Measurements from ENCODE around the gene ZRANB1. TPM values are rescaled to one million over a fixed set of nuclear protein-coding genes. Genes with fewer than 3 reads are reported as not detected.

The ZRANB1 gene
- total and polyA plus RNA-seq, 10 of the 15 experiments (the other 5 are each of a cell fraction or from before 2014, with no cell fraction given): 1.7 to 11.8 (median 6.2) TPM

GRCh38 chr10:125020871-125021270 lies 78.9 kb downstream of the ZRANB1 start:
- RAD21 ChIA-PET (ENCODE audit: unreplicated experiment): no interaction called here
- Histone ChIP-seq H3K27ac (ENCODE audit: control insufficient read depth, insufficient read depth) (no peak overlapping the region), H3K4me2 (ENCODE audit: control insufficient read depth, insufficient read depth) (no peak overlapping the region), H3K79me2 (ENCODE audit: control insufficient read depth, insufficient read depth, low read length) (no peaks in the 10 kb centered on the region), H3K27me3 (replicated peaks in 1 of 2; ENCODE audit: control insufficient read depth in 2 of 2, insufficient read depth in 2 of 2, low read length in 1 of 2) (peaks cover 4 to 5% of the 10 kb centered on the region in 2 experiments; a peak in 3 of 4 replicates), H3K9ac (ENCODE audit: control insufficient read depth, insufficient read depth, low read length) (no peak overlapping the region), H3K4me3 (no peak overlapping the region), H3K4me1 (ENCODE audit: control insufficient read depth, insufficient read depth, low read length) (no peaks in the 10 kb centered on the region), H3K36me3 (ENCODE audit: control insufficient read depth in 2 of 2, insufficient read depth in 2 of 2, low read length in 1 of 2) (no peaks in the 10 kb centered on the region), H2AFZ (ENCODE audit: control insufficient read depth, low read depth, low read length) (no peak overlapping the region), H3K9me3 (replicated peaks; ENCODE audit: control insufficient read depth, insufficient read depth, low read length) (no peaks in the 10 kb centered on the region; the same call in 2 of the 3 replicates), H4K20me1 (ENCODE audit: control insufficient read depth, insufficient read depth) (no peaks in the 10 kb centered on the region)
- ATAC-seq (no peak), DNase-seq (ENCODE audit: low read depth, low spot score) (no peak), FAIRE-seq (no peak)
- CTCF ChIA-PET: no interaction called here
- BruUV-seq (replicated peaks): no TSS peak
- intact Hi-C loops (cut with micrococcal nuclease; ENCODE audit: unreplicated experiment) (no loop called here), in situ Hi-C loops (cut with MboI) (no loop called here)
- WGBS (ENCODE audit: insufficient coverage, insufficient replicate concordance, low lambda C conversion rate, missing lambda C conversion rate): 52% methylated on average over 9 of the region's 9 CpGs
- POLR2A ChIA-PET: no interaction called here
- SMC1A ChIA-PET (ENCODE audit: uncharacterized antibody, unreplicated experiment): no interaction called here
- TF ChIP-seq ATF2 (IDR thresholded peaks at IDR 0.05; ENCODE audit: low read length) (no peak), PML (IDR thresholded peaks at IDR 0.05; ENCODE audit: low read length) (no peak), NR2F1 (conservative IDR thresholded peaks at IDR 0.05) (no peak), EZH2 (IDR thresholded peaks at IDR 0.05; ENCODE audit: borderline replicate concordance, control insufficient read depth, low read depth, low read length) (no peak), PAX5 (IDR thresholded peaks at IDR 0.05; ENCODE audit: borderline replicate concordance, low read depth, low read length) (no peak)

GRCh38 chr10:125021686-125022344 lies 79.9 kb downstream of the ZRANB1 start:
- no peaks in the 10 kb centered on the region for H3K4me1 ChIP-seq (ENCODE audit: control insufficient read depth, insufficient read depth, low read length)
- FAIRE-seq (no peak), DNase-seq (ENCODE audit: low read depth, low spot score) (no peak), ATAC-seq (no peak)
- no TSS peak for BruUV-seq (replicated peaks)
- intact Hi-C loops (cut with micrococcal nuclease; ENCODE audit: unreplicated experiment): no loop called here
- H3K36me3 ChIP-seq (ENCODE audit: control insufficient read depth in 2 of 2, insufficient read depth in 2 of 2, low read length in 1 of 2): no peaks in the 10 kb centered on the region
- H3K4me2 ChIP-seq (ENCODE audit: control insufficient read depth, insufficient read depth): no peak overlapping the region
- no peaks in the 10 kb centered on the region for H3K79me2 ChIP-seq (ENCODE audit: control insufficient read depth, insufficient read depth, low read length)
- no peak overlapping the region for H3K9ac ChIP-seq (ENCODE audit: control insufficient read depth, insufficient read depth, low read length)
- no peaks in the 10 kb centered on the region for H4K20me1 ChIP-seq (ENCODE audit: control insufficient read depth, insufficient read depth)
- no peak overlapping the region for H2AFZ ChIP-seq (ENCODE audit: control insufficient read depth, low read depth, low read length)
- in situ Hi-C loops (cut with MboI): no loop called here
- ChIA-PET POLR2A (no interaction called here), RAD21 (ENCODE audit: unreplicated experiment) (no interaction called here), CTCF (no interaction called here), SMC1A (ENCODE audit: uncharacterized antibody, unreplicated experiment) (no interaction called here)
- 47% methylated on average over 16 of the region's 17 CpGs for WGBS (ENCODE audit: insufficient coverage, insufficient replicate concordance, low lambda C conversion rate, missing lambda C conversion rate)
- no peaks in the 10 kb centered on the region; the same call in 2 of the 3 replicates for H3K9me3 ChIP-seq (replicated peaks; ENCODE audit: control insufficient read depth, insufficient read depth, low read length)
- H3K27ac ChIP-seq (ENCODE audit: control insufficient read depth, insufficient read depth): no peak overlapping the region
- peaks cover 4 to 5% of the 10 kb centered on the region in 2 experiments; a peak in 3 of 4 replicates for H3K27me3 ChIP-seq (replicated peaks in 1 of 2; ENCODE audit: control insufficient read depth in 2 of 2, insufficient read depth in 2 of 2, low read length in 1 of 2)
- H3K4me3 ChIP-seq: no peak overlapping the region
- TF ChIP-seq REST (IDR thresholded peaks at IDR 0.05; ENCODE audit: low read depth, low read length) (no peak), NKRF (conservative IDR thresholded peaks at IDR 0.05) (no peak), IRF4 (IDR thresholded peaks at IDR 0.05; ENCODE audit: low read depth, low read length) (no peak), RFX5 (IDR thresholded peaks at IDR 0.05; ENCODE audit: low read depth, low read length) (no peak), KDM1A (IDR thresholded peaks at IDR 0.05; ENCODE audit: borderline replicate concordance) (no peak), ESRRA (IDR thresholded peaks at IDR 0.05; ENCODE audit: low read length) (no peak)
